ENCODE measurements around the gene FGF5.
A peak's percentile ranks its signal among the peaks of the same experiment; 100 is the strongest.
"Not testable (repeated sequence)": the region's sequence is repeated elsewhere in the genome, so short reads cannot be mapped to it uniquely, and the experiment has no call there.

The FGF5 gene

GRCh38 chr4:80295826-80296225, 29.4 kb downstream of the FGF5 start:
- no peak for DNase-seq (ENCODE audit: low read depth)

GRCh38 chr4:80301884-80302283, 35.4 kb downstream of the FGF5 start:
- no peak for DNase-seq (ENCODE audit: low read depth)

- DNase-seq (ENCODE audit: low read depth): no peak
Measured at GRCh38 chr4:80302616-80303223, 36.3 kb downstream of the FGF5 start.

GRCh38 chr4:80305466-80305865, 39.0 kb downstream of the FGF5 start:
- no peak for DNase-seq (ENCODE audit: low read depth)

- no peak for DNase-seq (ENCODE audit: low read depth)
Measured at GRCh38 chr4:80306260-80306659, 39.8 kb downstream of the FGF5 start.

GRCh38 chr4:80307183-80307735, 40.8 kb downstream of the FGF5 start:
- DNase-seq (ENCODE audit: low read depth): no peak

GRCh38 chr4:80307774-80308465, 41.5 kb downstream of the FGF5 start:
- no peak for DNase-seq (ENCODE audit: low read depth)

- DNase-seq (ENCODE audit: low read depth): no peak
Measured at GRCh38 chr4:80308466-80308822, 42.0 kb downstream of the FGF5 start.

- DNase-seq (ENCODE audit: low read depth): no peak
Measured at GRCh38 chr4:80309294-80310004, 43.0 kb downstream of the FGF5 start.

- no peak for DNase-seq (ENCODE audit: low read depth)
Measured at GRCh38 chr4:80311130-80311529, 44.7 kb downstream of the FGF5 start.

GRCh38 chr4:80312124-80312523, 45.7 kb downstream of the FGF5 start:
- no peak for DNase-seq (ENCODE audit: low read depth)

GRCh38 chr4:80313627-80314026, 47.2 kb downstream of the FGF5 start:
- no peak for DNase-seq (ENCODE audit: low read depth)

GRCh38 chr4:80315848-80316247, 49.4 kb downstream of the FGF5 start:
- not testable (repeated sequence) for DNase-seq (ENCODE audit: low read depth)

GRCh38 chr4:80321341-80321740, 54.9 kb downstream of the FGF5 start:
- no peak for DNase-seq (ENCODE audit: low read depth)

GRCh38 chr4:80321776-80322175, 55.3 kb downstream of the FGF5 start:
- DNase-seq (ENCODE audit: low read depth): no peak

- DNase-seq (ENCODE audit: low read depth): no peak
Measured at GRCh38 chr4:80322716-80323115, 56.3 kb downstream of the FGF5 start.

- no peak for DNase-seq (ENCODE audit: low read depth)
Measured at GRCh38 chr4:80324171-80324570, 57.7 kb downstream of the FGF5 start.

GRCh38 chr4:80331693-80332092, 65.2 kb downstream of the FGF5 start:
- no peak for DNase-seq (ENCODE audit: low read depth)

GRCh38 chr4:80333121-80333520, 66.7 kb downstream of the FGF5 start:
- no peak for DNase-seq (ENCODE audit: low read depth)

- DNase-seq (ENCODE audit: low read depth): no peak
Measured at GRCh38 chr4:80334568-80334967, 68.1 kb downstream of the FGF5 start.

- DNase-seq (ENCODE audit: low read depth): no peak
Measured at GRCh38 chr4:80335226-80335553, 68.7 kb downstream of the FGF5 start.

GRCh38 chr4:80335554-80336358, 69.3 kb downstream of the FGF5 start, which contains the start of gene CFAP299:
TSS of gene CFAP299 (plus strand) at chr4:80335730.
- peak; percentile 52 for DNase-seq (ENCODE audit: low read depth)

Data from stimulated activated CD8-positive, alpha-beta memory T cell treated with anti-CD3 and anti-CD28 coated beads, Interleukin-4, amount 100 ng/mL, for 24 hours (primary cell).